ENCODE measurements around the gene TMA7B.
A peak's percentile ranks its signal among the peaks of the same experiment; 100 is the strongest.
"Not testable (repeated sequence)": the region's sequence is repeated elsewhere in the genome, so short reads cannot be mapped to it uniquely, and the experiment has no call there.

TMA7B gene

DNA sequence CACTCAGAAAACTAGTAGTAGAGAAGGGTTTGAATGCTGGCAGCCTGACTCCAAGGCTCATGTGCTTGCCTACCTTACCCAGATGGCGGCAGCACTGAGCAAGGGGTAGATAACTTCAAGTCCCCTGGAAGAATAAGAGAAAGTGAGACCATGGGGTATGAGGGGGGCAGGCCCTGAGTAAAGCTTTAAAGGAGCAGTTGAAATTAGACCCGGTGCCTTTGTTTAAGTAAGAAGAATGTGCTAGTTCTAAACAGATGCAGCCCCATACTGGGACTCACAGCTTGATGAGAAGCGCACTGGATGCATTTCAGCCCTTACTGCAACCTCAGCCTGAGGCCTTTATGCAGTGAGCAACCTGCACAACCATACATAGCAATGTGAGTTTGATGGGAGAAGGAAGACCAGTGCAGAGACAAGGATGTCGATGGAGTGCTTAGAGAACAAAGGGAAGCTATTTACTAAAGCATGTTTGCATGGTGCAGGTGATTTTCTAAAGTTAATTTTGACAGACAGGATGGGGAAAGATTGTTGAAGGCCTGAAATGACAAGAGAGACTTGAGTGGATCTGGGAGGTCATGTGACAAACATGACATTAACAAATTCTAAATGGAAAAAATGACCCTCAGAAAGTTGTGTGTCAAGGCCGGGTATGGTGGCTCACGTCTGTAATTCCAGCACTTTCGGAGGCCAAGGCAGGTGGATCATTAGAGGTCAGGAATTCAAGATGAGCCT, 27.1 kb upstream of the TMA7B start:
- DNase-seq (ENCODE audit: low read depth, low spot score): peak; percentile 42

DNA sequence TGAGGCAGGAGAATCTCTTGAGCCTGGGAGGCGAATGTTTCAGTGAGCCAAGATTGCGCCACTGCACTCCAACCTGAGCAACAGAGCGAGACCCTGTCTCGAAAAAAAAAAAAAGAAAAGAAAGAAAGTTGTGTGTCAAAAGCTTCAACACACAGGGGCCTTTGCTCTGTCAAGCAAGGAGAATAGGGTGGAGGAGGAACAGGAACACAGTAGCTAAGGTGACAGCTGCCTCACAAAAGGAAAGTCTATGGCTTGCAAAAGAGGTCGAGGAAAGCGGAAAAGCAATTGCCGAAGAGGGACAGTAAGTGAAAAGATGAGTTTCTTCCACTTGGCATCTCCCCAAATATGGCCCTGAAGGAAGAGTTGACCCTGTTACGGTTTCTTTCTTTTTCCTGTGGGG, 26.5 kb upstream of the TMA7B start:
- DNase-seq (ENCODE audit: low read depth, low spot score): no peak

DNA sequence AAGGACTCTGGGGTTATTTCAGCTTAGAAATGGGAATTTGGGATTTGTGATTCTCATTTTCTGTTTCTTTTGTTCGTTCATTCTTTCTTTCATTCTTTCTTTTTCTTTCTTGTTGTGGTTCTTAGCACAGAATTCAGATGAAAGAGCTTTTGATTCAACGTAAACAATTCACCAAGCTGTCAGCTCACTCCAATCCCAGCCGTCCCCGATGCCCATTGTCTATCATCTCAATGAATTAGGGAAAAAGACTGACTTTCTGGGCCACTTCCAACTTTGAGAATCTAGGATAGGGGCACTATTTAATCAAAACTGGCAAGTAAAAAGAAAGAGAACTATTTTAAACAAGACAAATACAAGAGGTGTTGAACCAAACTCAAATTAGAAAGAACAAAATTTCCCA, 25.1 kb upstream of the TMA7B start:
- DNase-seq (ENCODE audit: low read depth, low spot score): no peak

DNA sequence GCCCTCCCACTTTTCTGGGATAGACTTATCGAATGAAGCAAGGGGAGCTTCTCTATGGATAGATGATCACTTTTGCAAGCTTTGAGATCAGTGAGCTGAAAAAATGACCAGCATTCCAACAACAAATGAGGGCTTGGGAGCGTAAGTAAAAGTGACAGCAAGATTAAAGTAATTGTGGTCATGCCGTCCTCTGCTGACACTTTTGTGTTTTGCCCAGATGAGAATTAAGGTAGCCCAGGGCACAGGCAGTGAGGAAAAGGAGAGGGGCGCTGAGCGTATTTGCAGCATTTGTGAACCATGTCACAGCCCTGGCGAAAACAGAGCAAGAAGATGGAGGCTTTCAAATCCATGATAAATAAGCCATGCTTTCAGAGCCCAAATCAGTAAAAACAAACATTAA, 24.6 kb upstream of the TMA7B start:
- DNase-seq (ENCODE audit: low read depth, low spot score): no peak

DNA sequence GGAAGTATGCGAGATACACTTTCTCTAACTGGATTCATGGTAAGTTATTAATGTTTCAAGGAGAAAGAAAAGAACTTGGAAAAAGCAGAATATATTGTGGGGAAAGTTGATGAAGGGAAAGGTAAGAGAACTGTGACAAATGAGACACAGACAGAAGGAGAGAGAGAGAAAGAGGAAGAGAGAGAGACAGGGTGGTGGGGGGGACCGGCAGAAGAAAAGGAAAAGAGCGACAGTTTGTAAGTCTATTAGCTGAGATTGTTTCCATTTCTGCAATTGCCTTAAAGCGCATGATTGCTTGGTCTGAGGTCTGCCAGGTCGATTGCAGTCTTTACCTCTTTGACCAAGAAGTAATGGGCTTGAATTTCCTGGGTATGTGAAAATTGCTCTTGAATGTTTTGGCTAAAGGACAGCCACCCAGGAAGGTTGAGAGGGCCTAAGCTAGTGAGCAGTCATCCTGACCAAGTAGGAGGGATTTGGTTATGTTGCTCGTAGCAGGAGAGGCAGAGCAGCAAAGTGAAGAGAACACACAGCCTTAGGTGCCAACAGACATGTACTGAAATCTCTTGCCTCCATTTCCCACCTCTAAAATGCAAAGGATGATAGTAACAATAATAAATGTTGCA, 23.6 kb upstream of the TMA7B start:
- no peak for DNase-seq (ENCODE audit: low read depth, low spot score)

DNA sequence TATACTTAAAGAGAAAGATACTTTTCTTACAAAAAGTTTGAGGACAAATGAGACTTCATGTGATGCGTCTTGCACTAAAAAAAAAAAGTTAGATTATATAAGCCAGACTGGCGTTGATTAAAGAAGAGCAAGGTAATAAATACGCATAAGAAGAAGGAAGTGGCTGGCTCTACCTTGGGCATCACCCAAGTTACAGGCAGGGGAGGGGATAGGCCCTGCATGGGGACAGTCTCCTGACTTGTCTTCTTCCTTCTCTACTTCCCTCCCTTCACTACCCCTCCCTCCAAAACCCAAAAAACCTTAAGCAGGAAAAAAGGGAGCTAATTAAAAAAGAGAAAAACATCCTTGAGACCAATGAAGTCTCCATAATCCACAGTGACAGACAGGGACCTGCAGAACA, 22.3 kb upstream of the TMA7B start:
- DNase-seq (ENCODE audit: low read depth, low spot score): no peak

DNA sequence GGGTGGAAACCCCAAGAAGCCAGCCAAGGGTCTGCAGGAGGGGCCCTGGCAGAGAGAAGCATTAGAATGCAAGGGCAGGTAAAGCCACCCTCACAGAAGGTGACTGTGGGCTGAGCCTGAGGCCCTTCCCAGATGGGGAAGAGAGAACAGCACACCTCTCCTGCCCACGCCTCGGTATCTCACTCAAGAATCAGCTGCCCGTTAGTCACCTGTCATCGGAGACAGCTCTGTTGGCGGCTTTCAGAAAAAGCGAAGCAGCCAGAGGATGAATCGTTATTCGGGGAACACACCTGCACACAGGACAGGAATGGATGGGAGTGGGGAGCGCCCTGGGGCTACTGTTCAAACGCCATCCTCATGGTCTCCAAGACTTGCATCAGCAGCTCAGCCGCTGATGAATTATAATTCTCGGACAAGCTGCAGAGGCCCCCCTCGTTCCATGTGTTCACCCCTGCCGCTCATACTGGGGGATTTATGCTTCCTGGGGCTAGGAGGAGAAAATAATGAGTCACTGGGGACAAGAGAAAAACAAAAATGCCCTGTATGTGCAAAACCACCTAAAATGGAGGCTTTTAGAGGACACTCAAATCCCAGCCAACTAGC, 21.6 kb upstream of the TMA7B start:
- peak; percentile 42 for DNase-seq (ENCODE audit: low read depth, low spot score)

DNA sequence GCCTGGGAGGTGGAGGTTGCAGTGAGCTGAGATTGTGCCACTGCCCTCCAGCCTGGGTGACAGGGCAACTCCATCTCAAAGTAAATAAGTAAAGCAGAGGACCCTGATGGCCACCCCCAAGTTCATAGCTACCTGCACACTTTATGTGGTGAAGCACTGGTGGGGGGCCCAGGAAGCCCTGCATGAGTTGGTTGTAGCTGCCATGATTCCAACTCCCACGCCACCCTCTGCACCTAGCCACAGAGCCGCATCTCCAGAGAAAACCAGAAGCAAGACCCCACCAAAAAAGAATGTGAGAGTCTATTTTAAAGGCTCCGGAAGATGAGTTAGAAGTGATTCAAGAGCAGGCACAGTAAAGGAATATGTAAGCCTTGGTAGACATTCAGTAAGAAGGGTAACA, 20.4 kb upstream of the TMA7B start:
- DNase-seq (ENCODE audit: low read depth, low spot score): no peak

DNA sequence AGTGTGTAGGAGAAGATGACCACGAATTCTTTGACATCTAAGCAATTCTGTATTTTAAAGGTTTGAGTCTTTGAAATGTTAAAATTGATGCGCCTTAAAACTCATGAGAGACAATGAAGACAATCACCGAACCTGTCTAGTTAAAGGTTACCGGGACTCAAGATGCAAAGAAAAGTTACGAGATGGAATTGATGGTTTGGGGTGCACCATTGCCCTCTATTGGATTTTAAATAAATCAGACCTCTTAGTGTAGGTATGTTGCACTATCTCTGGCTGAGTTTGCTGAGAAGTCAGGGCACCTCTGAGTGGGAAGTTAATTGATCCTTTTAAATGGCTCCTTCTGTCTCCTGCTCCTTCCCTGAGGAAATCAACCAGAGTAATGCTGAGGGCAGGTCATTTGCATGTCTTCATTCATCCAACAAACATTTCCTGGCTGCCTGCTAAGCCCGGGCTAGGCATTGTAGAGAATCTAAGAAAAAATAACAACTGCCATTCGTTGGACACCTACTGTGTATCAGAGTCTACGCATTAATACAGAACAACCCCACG, 19.4 kb upstream of the TMA7B start:
- DNase-seq (ENCODE audit: low read depth, low spot score): no peak

DNA sequence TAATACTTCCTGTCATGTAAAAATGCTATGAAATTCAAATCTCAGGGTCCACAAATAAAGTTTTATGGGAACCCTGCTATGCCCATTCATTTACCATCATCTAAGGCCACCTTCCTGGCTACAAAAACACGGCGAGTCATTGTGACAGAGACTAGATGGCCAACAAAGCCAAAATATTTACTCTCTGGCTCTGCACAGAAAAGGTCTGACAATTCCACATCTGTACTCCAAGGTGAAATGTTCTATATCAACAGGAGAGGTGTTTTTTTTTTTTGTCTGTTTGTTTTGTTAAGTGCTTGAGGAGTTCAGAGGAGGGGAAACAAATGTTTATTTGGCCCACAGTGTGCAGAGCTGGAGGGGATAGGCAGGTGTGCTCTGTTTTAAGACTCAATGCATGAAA, 18.6 kb upstream of the TMA7B start:
- DNase-seq (ENCODE audit: low read depth, low spot score): no peak

DNA sequence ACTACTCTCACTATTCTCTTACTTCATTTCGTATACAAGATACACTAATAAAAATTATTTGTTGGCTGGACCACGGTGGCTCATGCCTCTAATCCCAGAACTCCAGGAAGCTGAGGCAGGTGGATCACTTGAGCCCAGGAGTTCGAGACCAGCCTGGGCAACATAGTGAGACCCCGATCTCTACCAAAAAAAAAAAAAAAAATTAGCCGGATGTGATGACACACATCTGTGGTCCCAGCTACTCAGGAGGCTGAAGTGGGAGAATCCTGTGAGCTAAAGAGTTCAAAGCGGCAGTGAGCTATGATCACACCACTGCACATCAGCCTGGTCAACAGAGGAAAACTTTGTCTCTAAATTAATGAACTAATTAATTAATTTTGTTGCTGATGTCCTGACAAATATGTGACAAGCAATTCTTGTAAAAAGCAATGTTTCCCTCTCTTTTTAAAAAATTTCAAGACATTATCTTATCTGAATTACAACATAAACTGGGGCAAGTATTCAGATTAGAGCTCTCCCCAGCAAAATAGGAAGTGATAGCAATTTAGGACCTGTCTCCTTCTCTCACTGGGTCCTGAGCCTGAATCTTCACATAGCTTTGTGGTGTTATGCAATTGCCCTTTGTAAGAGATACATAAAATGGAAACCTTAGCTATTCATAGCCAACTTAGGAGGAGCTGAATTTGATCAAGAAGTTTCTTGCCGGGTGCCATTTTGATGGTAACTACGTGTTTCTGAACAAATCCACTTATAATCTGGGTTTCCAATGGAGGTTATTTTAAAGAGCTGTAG, 17.6 kb upstream of the TMA7B start:
- DNase-seq (ENCODE audit: low read depth, low spot score): no peak

DNA sequence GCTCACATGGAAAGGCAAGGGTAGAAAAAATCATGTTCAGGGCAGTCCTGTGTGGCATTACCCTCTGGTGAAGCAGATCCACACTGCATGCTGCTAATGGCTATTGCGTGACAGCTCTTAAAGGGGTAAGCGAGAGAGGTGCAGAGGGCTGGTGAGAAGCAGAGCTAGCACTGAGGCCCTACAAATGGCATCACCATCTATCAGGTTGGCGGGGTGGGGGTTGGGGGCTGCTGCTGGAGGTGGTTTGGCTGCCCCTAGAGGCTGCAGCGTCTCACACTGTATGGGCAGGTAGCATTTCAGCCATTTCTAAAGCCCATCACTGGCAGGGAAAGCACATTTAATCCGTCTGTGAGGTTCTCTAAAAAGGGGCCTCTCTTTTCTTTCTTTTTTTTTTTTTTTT, 16.9 kb upstream of the TMA7B start:
- DNase-seq (ENCODE audit: low read depth, low spot score): no peak

DNA sequence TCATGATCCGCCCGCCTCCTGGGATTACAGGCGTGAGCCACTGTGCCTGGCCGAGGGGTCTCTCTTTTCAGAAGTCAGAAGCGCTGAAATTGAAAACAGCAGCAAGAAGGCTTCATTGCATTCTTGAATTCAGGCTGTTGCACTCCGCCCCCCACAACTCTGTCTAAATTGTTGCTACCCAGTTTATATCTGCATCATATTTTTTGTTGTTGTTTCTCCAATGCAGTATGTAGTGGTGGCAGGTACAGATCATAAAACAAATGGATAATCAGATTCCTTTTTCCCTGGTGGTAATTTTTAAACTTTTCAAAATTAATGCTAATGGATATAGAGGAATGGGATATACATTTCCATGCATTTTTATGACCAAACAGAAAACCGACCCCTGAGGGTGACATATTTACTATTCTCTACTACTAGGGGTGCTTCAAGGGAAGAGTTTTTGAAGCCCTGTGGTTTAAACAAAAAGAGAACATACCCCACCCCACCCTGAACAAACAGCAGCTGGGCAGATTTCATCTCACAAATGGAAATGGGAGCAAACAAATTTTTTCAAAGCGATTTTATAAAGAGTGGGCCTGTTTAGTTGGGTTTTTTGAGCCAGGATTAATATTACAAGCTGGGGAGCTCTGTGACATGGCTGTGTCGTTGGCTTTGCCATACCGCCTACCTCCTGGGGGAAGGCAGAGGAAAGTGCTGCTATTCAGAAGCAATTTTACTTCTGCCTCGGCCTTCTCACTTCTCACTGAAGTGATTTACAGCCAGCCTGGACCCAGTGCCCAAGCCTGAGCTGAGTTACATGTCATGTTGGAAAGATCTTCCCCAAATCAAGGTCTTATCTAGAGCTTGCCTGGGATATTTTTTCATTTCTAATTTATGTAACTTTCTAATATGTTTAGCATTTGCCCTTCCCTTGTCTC, 16.0 kb upstream of the TMA7B start:
- DNase-seq (ENCODE audit: low read depth, low spot score): no peak

DNA sequence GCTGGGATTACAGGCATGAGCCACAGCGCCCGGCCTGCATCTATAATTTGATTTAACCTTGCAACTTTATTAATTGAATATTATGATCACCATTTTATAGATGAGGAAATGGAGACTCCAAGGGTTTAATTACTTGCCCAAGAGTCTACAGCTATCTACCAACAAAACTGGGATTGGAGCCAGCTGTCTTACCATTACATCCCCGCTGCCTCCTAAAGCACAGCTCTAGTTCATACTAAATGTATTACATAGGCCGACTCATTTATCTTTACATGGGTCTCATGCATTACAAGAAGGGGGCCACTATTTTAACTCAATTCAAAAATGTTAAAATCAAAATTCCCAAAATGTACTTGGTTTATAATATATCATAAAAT, 14.1 kb upstream of the TMA7B start:
- no peak for DNase-seq (ENCODE audit: low read depth, low spot score)

DNA sequence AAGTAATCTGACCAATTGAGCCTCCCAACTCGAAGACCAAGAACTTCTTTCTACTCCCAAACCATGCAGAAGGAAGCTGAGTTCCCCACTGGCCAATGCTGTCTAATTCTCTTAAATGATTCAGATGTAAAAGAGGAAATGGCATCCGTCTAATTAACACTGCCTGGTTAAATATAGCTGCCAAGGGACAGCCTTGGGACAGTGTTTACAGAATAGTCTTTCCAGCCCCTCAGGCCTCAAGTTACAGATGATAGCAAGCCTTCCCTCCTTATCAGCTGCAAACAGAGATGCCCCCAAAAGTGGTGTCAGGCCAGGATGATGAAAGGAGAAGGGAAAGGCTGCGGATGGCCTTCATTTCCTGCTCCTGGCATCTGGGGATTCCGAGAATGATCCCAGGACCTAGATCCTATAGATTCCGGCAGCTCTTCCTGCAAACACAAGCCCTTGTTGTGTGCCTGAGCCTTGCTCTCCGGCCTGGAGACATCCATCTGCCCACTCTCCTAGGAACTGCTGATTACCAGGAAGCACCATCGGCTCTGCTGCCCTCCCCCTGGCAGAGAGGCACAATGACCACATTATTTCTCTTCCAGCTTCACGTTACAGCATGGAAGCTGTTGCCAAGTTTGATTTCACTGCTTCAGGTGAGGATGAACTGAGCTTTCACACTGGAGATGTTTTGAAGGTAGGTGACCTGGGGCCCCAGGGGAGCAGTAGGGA, 13.5 kb upstream of the TMA7B start:
- no peak for DNase-seq (ENCODE audit: low read depth, low spot score)

DNA sequence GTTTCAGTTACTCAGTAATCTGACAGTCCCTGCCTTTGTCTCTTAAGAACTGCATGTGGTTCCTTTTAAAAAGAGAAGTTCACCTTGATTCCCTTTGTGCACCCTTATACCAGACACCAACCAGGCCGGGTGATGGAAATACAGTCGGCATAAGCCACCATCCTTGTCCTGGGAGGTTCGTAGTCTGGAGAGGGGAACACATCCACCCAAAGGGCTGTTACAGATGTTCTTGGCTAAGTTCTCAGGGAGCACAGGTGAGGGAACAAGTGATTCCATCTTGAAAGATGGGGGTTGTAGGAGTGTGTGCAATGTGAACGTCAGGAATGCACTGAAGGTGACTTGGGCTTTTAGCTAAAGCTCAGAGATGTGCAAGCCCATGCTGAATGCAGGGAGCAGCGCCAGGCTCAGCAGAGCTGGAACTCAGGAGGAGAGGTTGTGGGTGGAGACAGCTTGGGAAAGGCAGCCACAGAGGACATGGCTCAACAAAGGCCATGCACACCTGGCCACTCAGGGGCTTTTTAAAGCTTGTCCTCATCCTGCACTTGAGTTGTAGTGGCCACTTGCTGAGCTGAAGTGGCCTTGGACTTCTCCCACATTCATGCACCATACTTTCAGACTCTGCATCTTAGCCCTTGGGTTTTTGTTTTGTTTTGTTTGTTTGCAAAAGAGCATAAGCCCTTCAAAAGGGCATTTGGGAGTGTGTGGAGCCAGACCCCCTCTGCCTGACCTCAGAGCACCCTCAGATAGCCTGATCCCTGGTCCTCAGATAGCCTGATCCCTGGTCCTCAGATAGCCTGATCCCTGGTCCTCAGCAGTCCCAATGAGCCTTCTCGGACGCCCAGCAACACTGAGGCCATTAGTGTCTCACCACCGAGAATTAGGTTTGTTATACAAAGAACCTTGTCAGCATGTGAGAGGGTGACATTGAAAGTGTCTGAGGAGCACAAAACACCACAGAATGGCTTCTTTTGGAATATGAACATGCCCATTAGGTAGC, 12.7 kb upstream of the TMA7B start:
- no peak for DNase-seq (ENCODE audit: low read depth, low spot score)

DNA sequence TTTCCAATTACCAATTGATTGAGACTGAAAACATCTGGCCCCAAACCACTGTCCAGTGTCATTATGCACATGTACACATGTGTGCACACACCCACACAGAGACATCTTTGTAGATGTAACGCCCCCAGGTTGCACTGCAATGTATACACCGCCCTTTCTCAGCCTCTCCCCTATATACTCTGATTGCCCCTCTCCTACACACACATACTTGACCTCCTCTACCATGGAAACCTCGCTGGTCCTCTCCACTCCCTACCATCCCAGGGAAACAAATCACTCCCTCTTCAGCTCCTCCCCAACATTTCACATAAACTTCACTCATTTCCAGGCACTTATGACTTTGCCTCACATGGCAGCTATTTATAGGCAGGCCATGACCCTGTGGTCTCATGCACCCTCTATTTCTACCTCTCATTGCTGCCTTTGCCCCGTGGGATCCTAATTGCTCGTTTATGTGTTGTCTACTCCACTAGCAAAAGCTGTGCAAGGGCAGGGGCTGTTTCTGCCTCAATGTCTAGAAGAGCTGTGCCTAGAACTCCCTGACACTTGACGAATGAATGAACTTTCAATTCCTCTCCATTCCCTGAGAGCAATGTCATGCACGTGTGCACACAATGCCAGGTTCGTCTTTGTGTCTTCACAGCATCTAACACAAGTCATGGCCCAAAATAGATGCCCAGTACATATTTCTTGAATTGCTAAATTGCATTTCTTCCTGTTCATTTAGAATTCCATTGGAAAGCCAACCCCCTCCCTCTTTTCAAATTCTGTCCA, 10.0 kb upstream of the TMA7B start:
- no peak for DNase-seq (ENCODE audit: low read depth, low spot score)

DNA sequence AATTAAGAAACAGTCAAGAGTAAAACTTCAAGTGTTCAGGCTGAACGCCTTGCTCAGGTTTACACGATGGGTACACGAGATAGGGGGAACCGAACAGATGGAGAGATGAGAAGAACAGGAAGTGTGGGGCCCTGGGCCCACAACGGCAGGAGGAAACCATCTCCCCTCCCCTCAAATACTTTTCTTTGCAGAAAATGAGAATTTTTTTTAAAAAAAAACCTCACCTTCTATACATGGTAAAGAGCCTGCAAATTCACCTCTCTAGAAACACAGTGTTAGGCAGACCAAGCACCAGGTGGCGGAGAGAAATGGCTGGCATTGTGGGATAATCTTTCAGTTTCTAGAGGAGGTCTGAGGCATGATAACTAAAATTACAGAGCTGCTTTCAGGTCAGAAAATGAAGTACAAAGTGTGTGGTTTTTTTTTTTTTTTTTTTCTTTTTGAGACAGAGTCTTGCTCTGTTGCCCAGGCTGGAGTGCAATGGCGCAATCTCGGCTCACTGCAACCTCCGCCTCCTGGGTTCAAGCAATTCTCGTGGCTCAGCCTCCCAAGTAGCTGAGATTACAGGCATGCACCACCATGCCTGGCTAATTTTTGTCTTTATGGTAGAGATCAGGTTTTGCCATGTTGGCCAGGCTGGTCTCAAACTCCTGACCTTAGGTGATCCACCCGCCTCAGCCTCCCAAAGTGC, 8.4 kb upstream of the TMA7B start:
- DNase-seq (ENCODE audit: low read depth, low spot score): not testable (repeated sequence)

Data from activated naive CD8-positive, alpha-beta T cell treated with anti-CD3 and anti-CD28 coated beads, Interleukin-2, amount 50 U/mL, for 16 hours (primary cell).